ENCODE results near the gene IGFBP4. TPM values are rescaled to one million over a fixed set of nuclear protein-coding genes. Genes with fewer than 3 reads are reported as not detected.

IGFBP4 gene
- total RNA-seq, 1 donor from 2014 or later, result 120 TPM

DNA sequence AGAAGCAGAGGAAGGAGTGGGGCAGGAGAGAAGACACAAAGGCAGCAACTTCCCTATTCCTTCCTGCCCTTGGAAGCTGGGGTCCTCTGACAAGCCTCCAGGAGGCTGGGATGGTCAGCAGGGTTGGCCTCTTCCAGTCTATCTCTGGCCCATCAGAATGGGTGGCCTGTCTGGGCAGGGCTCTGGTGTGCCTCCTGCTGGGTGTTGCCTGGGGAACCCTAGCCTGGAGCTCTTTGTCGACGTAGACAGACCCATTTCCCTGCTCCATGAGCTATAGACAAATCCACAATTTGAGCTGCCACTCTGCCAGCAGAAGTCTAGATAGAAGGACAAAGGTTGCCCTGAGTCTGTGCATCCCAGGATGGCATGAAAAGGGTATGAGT, 11.4 kb downstream of the IGFBP4 start:
- DNase-seq (ENCODE audit: low read depth, low spot score), result no peak

DNA sequence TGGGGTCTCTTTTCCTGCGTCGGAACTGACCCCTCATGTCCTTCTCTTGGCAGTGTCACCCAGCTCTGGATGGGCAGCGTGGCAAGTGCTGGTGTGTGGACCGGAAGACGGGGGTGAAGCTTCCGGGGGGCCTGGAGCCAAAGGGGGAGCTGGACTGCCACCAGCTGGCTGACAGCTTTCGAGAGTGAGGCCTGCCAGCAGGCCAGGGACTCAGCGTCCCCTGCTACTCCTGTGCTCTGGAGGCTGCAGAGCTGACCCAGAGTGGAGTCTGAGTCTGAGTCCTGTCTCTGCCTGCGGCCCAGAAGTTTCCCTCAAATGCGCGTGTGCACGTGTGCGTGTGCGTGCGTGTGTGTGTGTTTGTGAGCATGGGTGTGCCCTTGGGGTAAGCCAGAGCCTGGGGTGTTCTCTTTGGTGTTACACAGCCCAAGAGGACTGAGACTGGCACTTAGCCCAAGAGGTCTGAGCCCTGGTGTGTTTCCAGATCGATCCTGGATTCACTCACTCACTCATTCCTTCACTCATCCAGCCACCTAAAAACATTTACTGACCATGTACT, 13.2 kb downstream of the IGFBP4 start:
- no peak for DNase-seq (ENCODE audit: low read depth, low spot score)

GRCh38 chr17:40457369-40457768, 14.1 kb downstream of the IGFBP4 start:
- DNase-seq (ENCODE audit: low read depth, low spot score), result no peak

GRCh38 chr17:40457964-40458791, 14.9 kb downstream of the IGFBP4 start:
- no peak for DNase-seq (ENCODE audit: low read depth, low spot score)

- no peak for DNase-seq (ENCODE audit: low read depth, low spot score)
Observed at GRCh38 chr17:40458851-40459482, 15.7 kb downstream of the IGFBP4 start.

GRCh38 chr17:40459636-40460603, 16.7 kb downstream of the IGFBP4 start:
- no peak for DNase-seq (ENCODE audit: low read depth, low spot score)

GRCh38 chr17:40460604-40460967, 17.3 kb downstream of the IGFBP4 start:
- DNase-seq (ENCODE audit: low read depth, low spot score), result no peak

DNA sequence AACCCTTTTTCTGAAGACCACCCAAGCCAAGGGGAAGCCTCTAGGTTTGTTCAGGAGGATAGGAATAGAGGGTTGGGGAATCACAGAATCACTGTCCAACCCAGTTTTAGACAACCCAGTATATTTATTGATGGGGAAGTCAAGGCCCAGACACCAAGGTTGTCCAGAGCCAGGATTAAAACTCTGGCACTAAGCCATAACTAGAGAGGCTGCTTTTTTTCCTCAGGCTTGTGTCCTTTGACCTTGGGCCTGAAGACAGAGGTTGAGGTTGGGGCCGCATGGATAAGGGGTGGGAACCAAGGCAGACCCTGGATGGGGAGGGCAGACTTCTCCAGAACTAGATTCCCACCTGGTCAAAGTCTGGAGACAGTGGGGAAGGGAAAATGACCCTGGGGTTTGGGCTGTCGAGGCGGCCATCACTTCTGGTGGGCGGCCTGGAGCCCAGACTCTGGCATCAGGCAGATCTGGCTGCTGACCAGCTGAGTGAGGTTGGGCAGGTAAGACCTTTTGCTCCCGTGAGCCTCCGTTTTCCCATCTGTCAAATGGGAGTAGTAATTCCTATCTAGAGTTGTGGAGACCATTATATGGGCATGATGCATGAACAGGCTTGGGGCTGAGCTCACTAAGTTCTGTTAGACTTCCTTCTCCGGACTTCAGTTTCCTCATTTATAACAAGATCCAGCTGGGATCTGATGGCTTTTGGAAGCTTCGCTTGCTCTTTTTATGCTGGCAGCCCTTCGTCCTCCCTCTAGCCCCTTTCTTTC, 17.9 kb downstream of the IGFBP4 start:
- no peak for DNase-seq (ENCODE audit: low read depth, low spot score)

DNA sequence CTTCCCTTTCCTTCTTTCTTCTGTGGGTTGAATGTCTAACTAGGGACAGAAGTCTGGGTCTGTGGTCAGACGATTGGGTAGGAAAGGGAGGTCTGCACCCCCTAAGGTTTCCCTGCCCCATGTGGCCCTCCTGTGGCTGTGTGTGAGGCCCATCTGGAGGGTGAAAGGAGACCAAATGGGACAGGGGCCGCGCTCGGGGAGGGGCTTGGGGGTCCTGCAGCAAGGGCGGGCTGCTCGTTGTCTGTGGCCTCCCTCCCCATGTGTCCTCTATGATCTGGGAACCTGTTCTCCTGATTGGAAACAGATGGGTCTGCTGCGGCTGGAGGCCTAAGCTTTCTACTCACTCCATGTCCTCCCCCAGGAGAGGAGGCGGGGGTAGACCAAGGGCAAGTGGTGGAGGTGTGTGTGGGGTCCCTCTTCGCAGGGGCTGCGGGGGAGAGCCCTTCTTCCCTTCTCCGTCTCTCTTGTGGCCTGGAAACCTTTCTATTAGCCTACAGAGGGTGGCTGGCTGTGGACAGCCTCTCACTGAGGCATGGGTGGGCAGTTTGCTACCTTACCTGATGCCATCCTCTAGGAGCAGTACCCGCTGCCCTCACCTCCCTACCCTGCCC, 18.6 kb downstream of the IGFBP4 start:
- no peak for DNase-seq (ENCODE audit: low read depth, low spot score)

DNA sequence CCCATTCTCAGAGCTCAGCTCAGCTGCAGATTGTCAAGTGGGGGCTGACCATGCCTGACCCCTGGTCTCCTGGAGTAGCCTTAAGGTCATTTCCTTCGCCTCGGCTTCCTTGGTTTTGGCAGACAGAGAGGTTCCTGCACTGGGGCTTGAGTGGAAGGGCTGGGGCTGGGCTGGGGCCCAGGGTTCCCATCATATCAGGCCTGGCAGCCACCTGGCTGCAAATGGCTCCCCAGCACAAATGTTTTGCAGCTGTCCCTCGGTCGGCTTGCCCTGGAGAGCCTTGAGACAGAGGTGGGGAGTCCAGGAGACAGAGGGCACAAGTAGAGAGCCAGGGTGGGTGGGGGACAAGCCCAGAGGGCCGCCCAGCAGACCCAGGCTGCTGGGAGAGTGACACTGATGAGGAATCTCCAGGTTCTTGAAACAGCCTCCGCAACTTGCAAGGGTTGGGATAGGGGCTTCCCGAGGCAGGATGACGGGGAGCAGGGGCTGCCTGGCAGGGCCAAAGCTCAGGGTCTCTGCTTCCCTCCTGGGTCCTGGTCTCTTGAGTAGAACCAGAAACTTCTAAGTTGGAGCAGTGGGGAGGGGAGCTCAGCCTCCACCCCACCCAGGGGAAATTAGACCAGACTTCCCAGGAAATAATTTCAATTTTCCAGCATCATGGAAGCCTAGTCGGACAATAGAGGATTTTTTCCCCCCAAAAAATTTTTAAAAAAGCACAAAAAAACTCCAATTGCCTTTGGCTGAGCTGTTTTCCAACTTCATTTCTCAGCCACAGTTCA, 19.3 kb downstream of the IGFBP4 start:
- DNase-seq (ENCODE audit: low read depth, low spot score), result no peak

GRCh38 chr17:40463122-40463550, 19.9 kb downstream of the IGFBP4 start:
- no peak for DNase-seq (ENCODE audit: low read depth, low spot score)

DNA sequence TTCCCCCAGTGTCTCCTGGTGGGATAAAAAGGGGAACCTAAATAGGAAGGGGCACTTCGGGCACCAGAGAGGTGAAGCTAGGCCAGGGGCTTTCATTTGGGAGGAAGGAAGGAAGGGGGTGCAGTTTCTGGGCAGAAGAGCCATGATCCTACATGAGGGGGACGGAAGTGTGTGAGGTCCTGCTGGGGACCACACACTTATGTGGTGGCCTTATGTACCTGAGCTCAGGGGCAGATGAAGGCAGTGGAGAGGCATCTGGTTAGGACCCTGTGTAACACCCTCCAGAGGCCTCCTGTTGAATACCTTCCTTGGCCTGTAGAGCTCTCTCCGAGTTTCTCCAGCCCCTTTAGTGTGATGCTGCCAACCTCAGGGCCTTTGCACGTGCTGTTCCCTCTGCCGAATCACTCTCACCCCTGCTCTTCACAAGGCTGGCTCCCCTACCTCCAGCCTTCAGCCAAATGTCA, 21.2 kb downstream of the IGFBP4 start:
- DNase-seq (ENCODE audit: low read depth, low spot score), result no peak

DNA sequence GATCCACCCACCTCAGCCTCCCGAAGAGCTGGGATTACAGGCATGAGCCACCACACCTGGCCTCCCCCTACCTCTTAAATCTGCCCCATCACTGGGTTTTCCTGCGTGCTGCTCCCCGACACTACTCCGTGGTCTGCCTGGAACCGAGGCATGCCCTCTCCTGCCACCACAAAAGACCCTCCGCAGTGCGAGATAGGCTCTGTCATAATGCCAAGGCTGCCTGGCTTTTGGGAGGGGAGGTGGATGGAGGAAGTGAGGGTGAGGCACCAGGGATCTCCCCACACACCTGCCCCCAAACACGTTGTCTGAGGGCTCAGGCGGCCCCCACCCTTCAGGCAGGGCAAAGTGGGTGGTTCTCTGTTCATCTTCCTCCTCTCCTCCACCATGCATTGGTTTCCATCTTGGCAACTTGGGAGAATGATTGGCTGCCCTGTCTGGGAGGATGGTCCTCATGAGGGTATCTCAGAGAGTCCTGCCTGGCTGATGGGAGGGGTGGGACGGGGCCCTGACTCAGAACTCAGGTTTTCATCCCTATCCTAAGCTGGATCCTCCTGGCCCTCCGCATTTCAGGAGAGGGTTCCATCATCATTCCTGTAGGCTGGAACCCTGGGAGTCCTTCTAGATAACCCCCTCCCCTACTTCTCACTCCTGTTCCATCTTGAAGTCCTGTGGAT, 23.2 kb downstream of the IGFBP4 start:
- no peak for DNase-seq (ENCODE audit: low read depth, low spot score)

GRCh38 chr17:40467281-40467867, 24.1 kb downstream of the IGFBP4 start:
- DNase-seq (ENCODE audit: low read depth, low spot score), result no peak

DNA sequence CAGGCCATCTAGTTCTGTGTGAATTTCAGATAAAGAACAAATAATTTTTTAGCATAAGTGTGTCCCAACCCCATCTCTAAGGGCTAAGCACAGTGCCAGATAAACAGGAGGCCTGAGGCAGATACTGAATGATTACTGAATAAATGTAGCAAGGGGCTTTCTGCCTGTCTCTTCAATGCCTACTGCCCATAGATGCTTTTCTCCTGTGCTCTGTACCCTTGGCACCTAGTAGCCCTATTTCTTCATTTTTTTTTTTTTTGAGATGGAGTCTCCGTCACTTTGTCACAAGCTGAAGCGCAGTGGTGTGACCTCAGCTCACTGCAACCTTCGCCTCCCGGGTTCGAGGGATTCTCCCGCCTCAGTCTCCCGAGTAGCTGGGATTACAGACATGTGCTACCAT, 25.3 kb downstream of the IGFBP4 start:
- DNase-seq (ENCODE audit: low read depth, low spot score), result no peak

DNA sequence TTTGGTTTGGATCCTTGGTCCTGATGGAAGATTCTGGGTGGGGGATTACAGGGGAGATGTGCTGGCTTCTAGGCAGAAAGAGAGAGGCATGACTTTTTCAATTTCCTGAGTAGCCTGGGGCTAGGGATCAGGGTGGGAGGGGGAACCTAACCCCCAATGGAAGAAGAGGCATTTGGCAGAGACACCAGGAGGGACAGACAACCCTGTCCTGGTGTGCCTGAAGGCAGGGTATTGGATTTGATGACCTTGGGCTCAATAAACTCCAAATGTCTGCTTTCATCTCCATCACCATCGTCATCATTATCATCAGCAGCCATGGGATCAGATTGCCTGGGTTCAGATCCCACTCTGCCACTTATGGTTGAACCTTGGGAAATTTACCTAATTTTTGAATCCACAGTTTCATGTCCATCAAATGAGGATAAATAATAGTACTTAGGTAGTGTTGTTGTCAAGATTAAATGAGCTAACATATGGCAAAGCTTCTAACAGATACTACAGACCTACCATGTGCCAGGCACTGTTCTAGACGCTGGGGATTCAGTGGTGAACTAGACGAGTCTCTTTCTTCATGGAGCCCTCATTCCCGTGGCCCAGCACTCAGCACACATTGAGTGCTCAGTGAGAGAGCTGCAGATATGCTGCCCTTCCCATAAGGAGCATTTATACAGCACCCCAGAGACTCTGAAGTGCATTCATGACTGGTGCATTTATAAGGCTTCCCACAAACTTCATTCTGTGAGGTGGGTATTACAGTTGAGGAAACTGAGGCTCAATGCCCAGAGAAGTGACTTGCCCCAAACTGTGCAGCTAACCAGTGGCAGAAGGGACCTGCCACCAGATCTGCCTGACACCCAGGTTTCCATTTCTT, 26.8 kb downstream of the IGFBP4 start:
- no peak for DNase-seq (ENCODE audit: low read depth, low spot score)
